ENCODE measurements around the gene PRKCG.
"Not testable (repeated sequence)": the region's sequence is repeated elsewhere in the genome, so short reads cannot be mapped to it uniquely, and the experiment has no call there.

The PRKCG gene

GRCh38 chr19:53881482-53882390 is at the start of gene PRKCG:
PRKCG (plus strand) TSS chr19:53882197; CDS start chr19:53882495, 298 bp downstream.
- DNase-seq (ENCODE audit: low spot score), result no peak

- not testable (repeated sequence) for DNase-seq (ENCODE audit: low spot score)
Measured at GRCh38 chr19:53832861-53833260, 49.1 kb upstream of the PRKCG start.

DNA sequence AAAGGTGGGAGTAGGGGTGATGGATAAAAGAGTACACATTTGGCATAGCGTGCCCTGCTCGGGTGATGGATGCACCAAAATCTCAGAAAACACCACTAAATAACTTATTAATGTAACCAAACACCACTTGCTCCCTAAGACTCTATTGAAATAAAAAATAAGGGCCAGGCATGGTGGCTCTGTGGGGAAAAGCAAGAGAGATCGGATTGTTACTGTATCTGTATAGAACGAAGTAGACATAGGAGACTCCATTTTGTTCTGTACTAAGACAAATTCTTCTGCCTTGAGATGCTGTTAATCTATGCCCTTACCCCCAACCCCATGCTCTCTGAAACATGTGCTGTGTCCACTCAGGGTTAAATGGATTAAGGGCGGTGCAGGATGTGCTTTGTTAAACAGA is 43.6 kb upstream of the PRKCG start:
- DNase-seq (ENCODE audit: low spot score), result not testable (repeated sequence)

DNA sequence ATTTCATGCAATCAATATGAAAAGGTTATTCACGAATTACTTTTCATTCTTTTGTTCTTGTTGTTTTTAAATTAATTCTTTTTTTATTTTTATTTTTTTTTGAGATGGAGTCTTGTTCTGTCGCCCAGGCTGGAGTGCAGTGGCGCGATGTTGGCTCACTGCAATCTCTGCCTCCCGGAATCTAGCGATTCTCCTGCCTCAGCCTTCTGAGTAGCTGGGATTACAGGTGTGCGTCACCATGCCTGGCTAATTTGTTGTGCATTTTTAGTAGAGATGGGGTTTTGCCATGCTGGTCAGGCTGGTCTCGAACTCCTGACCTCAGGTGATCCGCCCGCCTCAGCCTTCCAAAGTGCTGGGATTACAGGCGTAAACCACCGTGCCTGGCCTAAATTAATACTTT is 41.8 kb upstream of the PRKCG start:
- DNase-seq (ENCODE audit: low spot score), result not testable (repeated sequence)

DNA sequence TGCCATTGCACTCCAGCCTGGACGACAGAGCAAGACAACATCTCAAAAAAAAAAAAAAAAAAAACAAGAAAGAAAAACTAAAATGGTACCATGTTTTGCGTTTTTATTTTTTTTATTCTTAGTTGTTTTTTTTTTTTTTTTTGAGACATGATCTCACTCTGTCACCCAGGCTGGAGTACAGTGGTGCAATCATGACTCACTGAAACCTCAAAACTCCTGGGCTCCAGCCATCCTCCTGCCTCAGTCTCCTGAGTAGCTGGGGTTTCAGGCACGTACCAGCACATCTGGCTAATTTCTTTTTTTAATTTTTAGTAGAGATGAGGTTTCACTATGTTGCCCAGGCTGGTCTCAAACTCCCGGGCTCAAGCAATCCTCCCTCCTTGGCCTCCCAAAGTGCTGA is 41.1 kb upstream of the PRKCG start:
- DNase-seq (ENCODE audit: low spot score), result not testable (repeated sequence)

DNA sequence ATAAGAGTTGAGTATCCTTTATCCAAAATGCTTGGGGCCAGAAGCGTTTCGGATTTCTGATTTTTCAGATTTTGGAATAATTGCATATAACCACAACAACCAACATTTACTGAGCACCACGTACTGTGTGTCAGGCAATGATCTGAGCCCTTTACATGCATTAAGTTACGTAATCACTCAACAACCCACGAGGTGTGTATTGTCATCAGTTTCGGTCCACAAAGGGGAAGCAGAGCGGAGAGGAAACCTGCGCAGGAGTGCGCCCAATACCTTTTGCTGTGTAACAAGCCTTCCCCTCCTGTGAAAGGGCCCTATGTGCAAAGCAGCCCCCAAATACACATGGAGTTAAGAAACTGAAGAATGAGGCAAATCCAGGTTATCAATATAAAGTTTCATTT is 37.1 kb upstream of the PRKCG start:
- DNase-seq (ENCODE audit: low spot score), result no peak

GRCh38 chr19:53847555-53847954 is 34.4 kb upstream of the PRKCG start:
- no peak for DNase-seq (ENCODE audit: low spot score)

GRCh38 chr19:53849237-53849676 is 32.7 kb upstream of the PRKCG start:
- no peak for DNase-seq (ENCODE audit: low spot score)

DNA sequence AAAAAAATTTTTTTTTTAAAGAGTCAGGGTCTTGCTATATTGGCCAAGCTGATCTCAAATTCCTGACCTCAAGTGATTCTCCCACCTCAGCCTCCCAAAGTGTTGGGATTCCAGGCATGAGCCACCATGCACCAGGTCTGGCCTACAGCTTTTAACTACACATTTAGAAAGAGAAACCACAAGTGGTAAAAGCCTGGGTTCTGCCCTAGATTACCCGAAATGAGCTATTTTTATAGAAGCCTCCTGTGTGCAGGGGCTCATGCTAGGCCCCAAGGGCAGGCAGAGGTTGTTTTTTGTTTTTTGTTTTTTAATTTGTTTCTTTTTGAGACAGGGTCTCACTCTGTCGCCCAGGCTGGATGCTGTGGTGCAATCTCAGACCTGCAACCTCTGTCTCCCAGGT is 28.3 kb upstream of the PRKCG start:
- DNase-seq (ENCODE audit: low spot score), result no peak

GRCh38 chr19:53864308-53864836 is 17.6 kb upstream of the PRKCG start:
- peak; percentile 96 for DNase-seq (ENCODE audit: low spot score)

- DNase-seq (ENCODE audit: low spot score), result peak; percentile 61
Measured at GRCh38 chr19:53865523-53865917, 16.5 kb upstream of the PRKCG start.

- peak; percentile 72 for DNase-seq (ENCODE audit: low spot score)
Measured at GRCh38 chr19:53865918-53866864, 15.8 kb upstream of the PRKCG start.

DNA sequence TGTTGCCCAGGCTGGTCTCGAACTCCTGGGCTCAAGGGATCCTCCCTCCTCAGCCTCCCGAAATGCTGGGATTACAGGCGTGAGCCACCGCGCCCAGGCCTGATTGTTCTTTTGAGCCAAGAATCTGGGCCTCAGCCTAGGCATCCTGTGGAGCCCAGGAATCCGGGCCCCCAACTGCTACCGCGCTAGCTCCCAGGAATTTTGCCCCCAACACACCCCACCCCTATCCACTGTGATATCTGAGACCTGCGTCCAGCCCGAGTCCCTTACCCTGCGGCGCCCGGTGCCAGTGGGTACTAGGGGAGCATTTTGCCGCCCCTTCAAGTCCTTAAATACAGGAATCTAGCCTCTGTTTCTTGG is 15.2 kb upstream of the PRKCG start:
- peak; percentile 16 for DNase-seq (ENCODE audit: low spot score)

- peak; percentile 98 for DNase-seq (ENCODE audit: low spot score)
Measured at GRCh38 chr19:53867225-53868090, 14.5 kb upstream of the PRKCG start, which contains the start of gene MYADM. MYADM (plus strand) TSS chr19:53867883; CDS start chr19:53873530, 5,647 bp downstream.

GRCh38 chr19:53868091-53868891 is 13.7 kb upstream of the PRKCG start:
- DNase-seq (ENCODE audit: low spot score), result peak; percentile 30

- DNase-seq (ENCODE audit: low spot score), result peak; percentile 40
Measured at GRCh38 chr19:53868892-53869804, 12.8 kb upstream of the PRKCG start.

DNA sequence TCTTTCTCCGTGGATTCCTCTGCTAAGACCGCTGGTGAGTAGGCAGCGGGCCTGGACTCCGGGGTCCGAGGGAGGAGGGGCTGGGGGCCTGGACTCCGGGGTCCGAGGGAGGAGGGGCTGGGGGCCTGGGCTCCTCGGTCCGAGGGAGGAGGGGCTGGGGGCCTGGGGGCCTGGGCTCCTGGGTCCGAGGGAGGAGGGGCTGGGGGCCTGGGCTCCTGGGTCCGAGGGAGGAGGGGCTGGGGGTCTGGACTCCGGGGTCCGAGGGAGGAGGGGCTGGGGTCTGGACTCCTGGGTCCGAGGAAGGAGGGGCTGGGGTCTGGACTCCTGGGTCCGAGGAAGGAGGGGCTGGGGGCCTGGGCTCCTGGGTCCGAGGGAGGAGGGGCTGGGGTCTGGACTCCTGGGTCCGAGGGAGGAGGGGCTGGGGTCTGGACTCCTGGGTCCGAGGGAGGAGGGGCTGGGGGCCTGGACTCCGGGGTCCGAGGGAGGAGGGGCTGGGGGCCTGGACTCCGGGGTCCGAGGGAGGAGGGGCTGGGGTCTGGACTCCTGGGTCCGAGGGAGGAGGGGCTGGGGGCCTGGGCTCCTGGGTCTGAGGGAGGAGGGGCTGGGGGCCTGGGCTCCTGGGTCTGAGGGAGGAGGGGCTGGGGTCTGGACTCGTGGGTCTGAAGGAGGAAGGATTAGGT is 12.1 kb upstream of the PRKCG start:
- not testable (repeated sequence) for DNase-seq (ENCODE audit: low spot score)

- peak; percentile 46 for DNase-seq (ENCODE audit: low spot score)
Measured at GRCh38 chr19:53870485-53870844, 11.5 kb upstream of the PRKCG start.

- peak; percentile 57 for DNase-seq (ENCODE audit: low spot score)
Measured at GRCh38 chr19:53871454-53871853, 10.5 kb upstream of the PRKCG start.
